H1 (cell line): ENCODE results near the gene ZNF3.

Experiments used
- EZH2 ChIP-seq: fragments of 200-600 bp; sonication (generic); IDR thresholded peaks from 2 replicates; pipeline ENCODE4 v1.7.1; 2012; ENCODE audit warnings: low read depth, mild to moderate bottlenecking, moderate library complexity, low read length, inconsistent platforms; ENCODE audit not compliant: severe bottlenecking
- GABPA ChIP-seq: IDR thresholded peaks from 2 replicates; pipeline ENCODE4 v1.6.1; 2011; ENCODE audit warnings: mild to moderate bottlenecking, low read length, moderate library complexity, borderline replicate concordance; ENCODE audit not compliant: insufficient read depth
- HDAC6 ChIP-seq: IDR thresholded peaks from one replicate; pipeline ENCODE4 v1.7.1; 2012; ENCODE audit warnings: low read depth, mild to moderate bottlenecking, inconsistent platforms, low read length, moderate library complexity
- POLR2AphosphoS5 ChIP-seq: IDR thresholded peaks from 2 replicates; pipeline ENCODE4 v1.6.1; 2011; ENCODE audit warnings: low read depth, low read length
- RAD21 ChIP-seq, 2 experiments: IDR thresholded peaks in 1 of 2; conservative IDR thresholded peaks in 1 of 2; 2 replicates each; pipeline ENCODE4 v1.6.1; 2011; ENCODE audit warnings: low read depth in 2 of 2, low read length in 2 of 2, improper control_type of control experiment in 1 of 2, inconsistent platforms in 1 of 2, mild to moderate bottlenecking in 1 of 2, moderate library complexity in 1 of 2
- RNF2 ChIP-seq: fragments of 200-900, 300-1000 bp; sonication (generic); IDR thresholded peaks from 2 replicates; pipeline ENCODE4 v1.7.1; 2016; ENCODE audit warnings: borderline replicate concordance, low read depth, mild to moderate bottlenecking, antibody characterized with exemption, low read length; ENCODE audit not compliant: poor library complexity, severe bottlenecking; ENCODE audit errors: missing control alignments
- SP1 ChIP-seq: IDR thresholded peaks from 2 replicates; pipeline ENCODE4 v1.6.1; 2011; ENCODE audit warnings: low read depth, low read length
- SRF ChIP-seq: IDR thresholded peaks from 2 replicates; pipeline ENCODE4 v1.6.1; 2011; ENCODE audit warnings: mild to moderate bottlenecking, low read depth, low read length, moderate library complexity
- SUZ12 ChIP-seq: fragments of 200-600 bp; sonication (generic); IDR thresholded peaks from 2 replicates; pipeline ENCODE4 v1.6.1; 2012; ENCODE audit warnings: mild to moderate bottlenecking, inconsistent platforms, low read length, moderate library complexity, mixed read lengths
- TAF1 ChIP-seq: IDR thresholded peaks from 2 replicates; pipeline ENCODE4 v1.6.1; 2011; ENCODE audit warnings: mild to moderate bottlenecking, low read depth, low read length
- TBP ChIP-seq: IDR thresholded peaks from 2 replicates; pipeline ENCODE4 v1.6.1; 2011; ENCODE audit warnings: low read depth, low read length, improper control_type of control experiment
- TCF12 ChIP-seq: IDR thresholded peaks from 2 replicates; pipeline ENCODE4 v1.6.1; 2011; ENCODE audit warnings: low read depth, mild to moderate bottlenecking, low read length
- TF ChIP-seq, protein P1 (sequence below), 3 experiments: IDR thresholded peaks; 1 replicate in 2 of 3; 2 replicates in 1 of 3; pipeline versions ENCODE4 v1.5.1 to v1.6.1; 2011; ENCODE audit warnings: low read length in 3 of 3, mild to moderate bottlenecking in 3 of 3, inconsistent platforms in 2 of 3, low read depth in 1 of 3, moderate library complexity in 1 of 3; ENCODE audit not compliant: insufficient read depth in 1 of 3; ENCODE audit errors: control extremely low read depth in 1 of 3

- TF ChIP-seq TBP (no peak), HDAC6 (no peak), TAF1 (no peak), GABPA (no peak), TCF12 (no peak), SRF (no peak), SUZ12 (no peak), SP1 (no peak), POLR2AphosphoS5 (no peak; the same call in 1 of the 2 replicates), RNF2 (no peak), EZH2 (no peak), RAD21 (IDR thresholded peaks at IDR 0.05 in 1 of 2, conservative IDR thresholded peaks at IDR 0.05 in 1 of 2; ENCODE audit: low read depth in 2 of 2, low read length in 2 of 2) (no peak)
- TF ChIP-seq, protein P1, sequence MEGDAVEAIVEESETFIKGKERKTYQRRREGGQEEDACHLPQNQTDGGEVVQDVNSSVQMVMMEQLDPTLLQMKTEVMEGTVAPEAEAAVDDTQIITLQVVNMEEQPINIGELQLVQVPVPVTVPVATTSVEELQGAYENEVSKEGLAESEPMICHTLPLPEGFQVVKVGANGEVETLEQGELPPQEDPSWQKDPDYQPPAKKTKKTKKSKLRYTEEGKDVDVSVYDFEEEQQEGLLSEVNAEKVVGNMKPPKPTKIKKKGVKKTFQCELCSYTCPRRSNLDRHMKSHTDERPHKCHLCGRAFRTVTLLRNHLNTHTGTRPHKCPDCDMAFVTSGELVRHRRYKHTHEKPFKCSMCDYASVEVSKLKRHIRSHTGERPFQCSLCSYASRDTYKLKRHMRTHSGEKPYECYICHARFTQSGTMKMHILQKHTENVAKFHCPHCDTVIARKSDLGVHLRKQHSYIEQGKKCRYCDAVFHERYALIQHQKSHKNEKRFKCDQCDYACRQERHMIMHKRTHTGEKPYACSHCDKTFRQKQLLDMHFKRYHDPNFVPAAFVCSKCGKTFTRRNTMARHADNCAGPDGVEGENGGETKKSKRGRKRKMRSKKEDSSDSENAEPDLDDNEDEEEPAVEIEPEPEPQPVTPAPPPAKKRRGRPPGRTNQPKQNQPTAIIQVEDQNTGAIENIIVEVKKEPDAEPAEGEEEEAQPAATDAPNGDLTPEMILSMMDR (IDR thresholded peaks at IDR 0.05; ENCODE audit: control extremely low read depth in 1 of 3, insufficient read depth in 1 of 3, low read depth in 1 of 3, low read length in 3 of 3) = no peak
Observed at GRCh38 chr7:100080907-100081534, 502 bp downstream of the ZNF3 start.
